GM13976 (cell line): ENCODE measurements around the gene SLC51A.

ENCODE experiments used
- DNase-seq: peaks from one replicate; pipeline ENCODE4 v3.0.0; 2012; ENCODE audit warnings: low spot score
- in situ Hi-C: fragments of 300-500 bp; cut with MboI; formaldehyde crosslinking; loops from one replicate; pipeline ENCODE4 v1.12.0; 2022; ENCODE audit warnings: low sequenced_read_pairs, mixed read lengths, inconsistent platforms; ENCODE audit not compliant: unreplicated experiment
- TF ChIP-seq, protein P1 (sequence below): IDR thresholded peaks from 2 replicates; pipeline ENCODE4 v1.5.1; 2012; ENCODE audit warnings: borderline replicate concordance, mild to moderate bottlenecking; ENCODE audit not compliant: insufficient read depth; ENCODE audit errors: extremely low read depth, missing control alignments, control extremely low read depth

SLC51A gene

DNA sequence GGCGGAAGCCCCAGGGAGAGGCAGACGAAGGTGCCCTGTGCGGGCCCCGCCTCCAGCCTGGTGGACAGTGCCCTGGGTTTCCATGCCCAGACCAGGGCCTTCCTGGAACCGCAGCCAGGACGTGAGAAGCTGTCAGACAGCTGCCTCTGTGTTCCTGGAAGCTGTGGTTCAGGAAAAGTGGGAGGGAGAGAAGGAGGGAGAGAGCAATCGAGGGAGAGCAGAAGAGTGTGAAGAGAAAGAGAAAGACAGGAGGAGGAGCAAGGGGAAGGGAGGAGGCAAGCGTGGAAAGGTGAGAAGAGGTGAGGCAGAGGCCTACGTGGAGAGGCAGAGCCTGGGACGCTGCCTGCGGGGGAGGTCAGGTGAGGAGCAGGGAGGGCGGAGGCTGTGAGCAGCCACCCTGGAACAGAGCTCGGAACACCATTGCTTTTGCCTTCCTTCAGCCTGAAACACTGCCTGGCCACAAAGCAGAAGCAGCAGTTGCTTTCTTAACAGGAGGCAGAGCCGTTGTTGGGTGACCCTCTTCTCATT is 23.7 kb upstream of the SLC51A start:
- peak; percentile 58 for DNase-seq
- TF ChIP-seq, protein P1, sequence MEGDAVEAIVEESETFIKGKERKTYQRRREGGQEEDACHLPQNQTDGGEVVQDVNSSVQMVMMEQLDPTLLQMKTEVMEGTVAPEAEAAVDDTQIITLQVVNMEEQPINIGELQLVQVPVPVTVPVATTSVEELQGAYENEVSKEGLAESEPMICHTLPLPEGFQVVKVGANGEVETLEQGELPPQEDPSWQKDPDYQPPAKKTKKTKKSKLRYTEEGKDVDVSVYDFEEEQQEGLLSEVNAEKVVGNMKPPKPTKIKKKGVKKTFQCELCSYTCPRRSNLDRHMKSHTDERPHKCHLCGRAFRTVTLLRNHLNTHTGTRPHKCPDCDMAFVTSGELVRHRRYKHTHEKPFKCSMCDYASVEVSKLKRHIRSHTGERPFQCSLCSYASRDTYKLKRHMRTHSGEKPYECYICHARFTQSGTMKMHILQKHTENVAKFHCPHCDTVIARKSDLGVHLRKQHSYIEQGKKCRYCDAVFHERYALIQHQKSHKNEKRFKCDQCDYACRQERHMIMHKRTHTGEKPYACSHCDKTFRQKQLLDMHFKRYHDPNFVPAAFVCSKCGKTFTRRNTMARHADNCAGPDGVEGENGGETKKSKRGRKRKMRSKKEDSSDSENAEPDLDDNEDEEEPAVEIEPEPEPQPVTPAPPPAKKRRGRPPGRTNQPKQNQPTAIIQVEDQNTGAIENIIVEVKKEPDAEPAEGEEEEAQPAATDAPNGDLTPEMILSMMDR: no peak
- in situ Hi-C loops: no loop called here

DNA sequence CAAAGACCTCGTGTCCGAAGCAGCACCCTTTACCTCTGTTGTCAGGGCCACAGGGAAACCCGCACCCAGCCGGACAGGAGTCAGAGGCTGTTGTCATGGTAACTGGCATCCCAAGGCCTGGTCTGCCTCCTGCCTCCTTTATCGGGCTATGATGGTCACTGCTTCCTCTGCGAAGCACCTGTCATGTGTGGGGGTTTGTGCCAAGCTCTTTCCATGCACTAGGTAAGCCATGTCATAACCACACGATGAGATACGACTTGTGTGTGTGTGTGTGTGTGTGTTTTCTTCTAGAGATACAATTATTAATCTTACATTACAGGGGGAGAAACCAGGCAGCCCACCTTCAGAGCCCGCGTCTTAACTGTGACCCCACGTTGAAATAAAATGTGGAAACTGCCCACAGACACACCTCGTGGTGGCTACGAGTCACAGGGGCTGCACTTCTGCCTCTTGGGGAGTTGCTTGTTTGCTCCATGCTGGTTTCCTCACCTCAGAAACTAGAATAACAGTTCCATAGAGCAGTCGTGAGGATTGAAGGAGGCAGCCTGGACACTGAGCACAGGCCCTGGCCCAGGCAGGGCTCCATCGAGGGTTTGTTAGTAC is 23.1 kb upstream of the SLC51A start:
- TF ChIP-seq, protein P1: no peak
- in situ Hi-C loops: no loop called here
- no peak for DNase-seq

DNA sequence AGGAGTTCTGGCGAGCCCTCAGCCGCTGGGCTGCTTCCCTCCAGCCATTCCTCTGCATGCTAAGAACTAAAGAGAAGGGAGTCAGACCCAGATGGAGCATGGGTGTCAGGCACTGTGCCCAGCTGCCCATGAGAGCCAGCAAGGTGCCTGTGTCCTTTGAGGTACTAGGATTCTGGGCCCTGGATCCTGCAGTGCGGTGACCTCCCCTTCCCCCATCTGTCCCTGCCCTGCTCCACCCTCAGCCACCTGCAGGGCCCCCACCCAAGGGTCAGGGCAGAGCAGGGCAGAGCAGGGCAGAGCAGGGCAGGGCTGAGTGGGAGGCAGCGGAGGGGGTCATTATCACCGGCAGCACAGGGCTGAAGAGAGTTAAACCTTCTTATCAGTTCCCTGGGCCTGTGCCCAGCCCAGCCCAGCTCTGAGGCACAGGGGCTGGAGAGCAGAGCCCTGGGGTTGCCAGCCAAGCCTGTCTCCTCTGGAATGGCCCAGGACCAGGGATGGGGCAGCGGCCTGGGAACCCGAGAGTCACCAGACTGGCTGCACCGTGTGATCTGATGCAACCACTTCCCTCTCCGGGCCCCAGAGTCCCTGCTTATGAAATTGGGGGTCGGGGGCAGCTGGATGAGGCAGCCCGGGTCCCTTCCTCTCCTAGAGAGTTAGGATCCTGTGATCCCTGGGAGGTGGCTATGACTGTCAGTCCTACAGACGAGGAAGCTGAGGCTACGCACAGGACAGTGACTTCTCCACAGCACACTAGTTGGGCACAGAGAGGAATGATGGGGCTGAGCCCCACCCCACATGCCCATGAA is 22.4 kb upstream of the SLC51A start:
- DNase-seq: no peak
- TF ChIP-seq, protein P1: no peak
- in situ Hi-C loops: no loop called here

DNA sequence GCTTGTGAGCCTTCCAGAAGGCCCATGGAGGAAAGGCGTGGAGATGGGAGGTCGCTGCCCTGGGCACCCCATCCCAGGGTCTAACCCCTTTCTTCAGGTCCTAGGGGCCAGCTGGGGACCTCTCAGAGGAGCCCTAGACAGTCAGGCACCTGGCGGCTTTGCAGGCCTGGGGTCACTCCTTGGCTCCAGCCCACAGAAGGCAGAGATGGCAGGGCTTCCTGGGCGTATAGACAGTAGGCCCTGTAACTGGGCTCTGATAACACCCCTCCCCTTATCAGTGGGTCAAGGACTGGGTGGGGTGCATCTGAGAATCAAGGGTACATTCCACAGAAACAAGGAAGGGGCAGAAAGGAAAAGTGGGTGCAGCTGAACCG is 21.8 kb upstream of the SLC51A start:
- TF ChIP-seq, protein P1: no peak
- DNase-seq: no peak

DNA sequence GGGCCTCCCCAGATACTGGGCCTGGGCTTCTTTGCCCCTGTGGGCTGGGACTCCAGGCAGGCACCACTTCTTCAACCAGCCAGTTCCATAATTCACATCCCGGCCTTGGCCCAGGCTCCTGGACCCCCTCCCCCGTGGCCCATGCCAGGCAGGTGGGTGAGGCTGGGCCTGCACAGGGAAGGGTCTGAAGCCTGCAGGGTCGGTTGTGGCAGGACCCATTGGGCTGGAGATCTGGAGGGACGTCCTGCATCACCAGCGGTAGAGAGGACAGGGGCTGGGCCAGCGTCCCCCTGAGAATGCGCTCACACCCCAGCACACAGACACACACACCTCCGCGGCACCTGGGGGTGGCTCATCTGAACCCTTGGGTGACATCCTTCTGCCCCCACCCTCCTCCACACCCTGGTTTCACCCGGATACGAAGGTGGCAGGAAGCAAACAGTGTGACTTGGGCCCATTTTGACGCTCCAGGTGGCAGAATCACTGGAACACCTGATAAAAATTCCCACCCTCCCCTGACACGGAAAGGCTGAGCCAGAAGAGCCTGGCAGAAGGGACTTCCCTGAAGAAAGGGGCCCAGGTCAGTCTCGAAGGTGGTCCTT is 20.6 kb upstream of the SLC51A start:
- in situ Hi-C loops: no loop called here
- no peak for DNase-seq
- TF ChIP-seq, protein P1: no peak

More for the DNA sequence above, 21.8 kb upstream of the SLC51A start:
- in situ Hi-C loops: no loop called here

DNA sequence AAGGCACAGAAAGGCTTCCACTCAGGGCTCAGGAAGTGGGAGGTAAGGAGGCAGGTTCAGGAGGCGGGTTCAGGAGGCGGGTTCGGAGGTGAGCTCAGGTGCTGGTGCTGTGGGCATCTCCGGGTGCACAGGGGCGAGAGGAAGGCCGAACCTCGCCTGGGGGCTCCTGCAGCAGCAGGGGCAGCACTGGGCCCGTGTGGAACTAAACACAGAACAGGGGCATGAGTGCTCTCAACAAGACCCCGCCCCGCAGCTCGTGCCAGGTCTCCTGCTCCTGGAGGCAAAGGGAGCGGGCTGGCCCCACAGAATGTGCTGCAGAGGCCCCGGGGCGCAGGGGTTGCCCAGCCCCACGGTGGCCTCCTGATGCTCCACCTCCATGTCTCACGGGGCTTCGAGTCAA is 18.8 kb upstream of the SLC51A start:
- DNase-seq: no peak
- in situ Hi-C loops: no loop called here
- TF ChIP-seq, protein P1: no peak
